ENCODE results near the gene KRTAP5-7. TPM values are rescaled to one million over a fixed set of nuclear protein-coding genes. Genes with fewer than 3 reads are reported as not detected.
"Not testable (repeated sequence)": the region's sequence is repeated elsewhere in the genome, so short reads cannot be mapped to it uniquely, and the experiment has no call there.

Gene KRTAP5-7
- total and polyA plus RNA-seq, 12 donors = 0.07 to 0.28 TPM; not detected in 10

DNA sequence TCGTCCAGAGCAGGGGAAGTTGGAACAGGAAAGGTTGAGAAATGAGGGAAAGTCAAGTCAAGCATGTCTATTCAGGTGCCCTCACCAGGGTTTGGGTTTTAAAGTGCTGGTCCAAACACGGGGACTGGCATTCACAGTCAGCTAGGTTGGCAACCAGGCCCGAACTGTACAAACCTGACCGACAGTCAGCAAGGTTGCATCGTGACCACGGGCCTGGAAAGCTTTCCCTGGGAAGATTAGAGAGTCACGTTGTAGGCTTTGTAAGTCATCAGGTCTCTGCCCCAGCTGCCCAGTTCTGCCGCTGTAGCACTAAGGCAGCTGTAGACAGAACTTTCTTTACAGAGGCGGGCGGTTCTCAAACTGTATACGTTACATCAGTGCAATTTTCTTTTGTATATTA lies 45.7 kb downstream of the KRTAP5-7 start:
- Histone ChIP-seq H3K9me3 (replicated peaks in 1 of 3) (no peaks in the 10 kb centered on the region), H3K27ac (no peak overlapping the region), H3K4me1 (replicated peaks in 1 of 2) (no peaks in the 10 kb centered on the region), H3K36me3 (replicated peaks in 1 of 2) (no peaks in the 10 kb centered on the region), H3K27me3 (no peaks in the 10 kb centered on the region), H3K4me3 (no peak overlapping the region)
- TF ChIP-seq POLR2A (IDR thresholded peaks at IDR 0.05) = no peak
- TF ChIP-seq, protein P1, sequence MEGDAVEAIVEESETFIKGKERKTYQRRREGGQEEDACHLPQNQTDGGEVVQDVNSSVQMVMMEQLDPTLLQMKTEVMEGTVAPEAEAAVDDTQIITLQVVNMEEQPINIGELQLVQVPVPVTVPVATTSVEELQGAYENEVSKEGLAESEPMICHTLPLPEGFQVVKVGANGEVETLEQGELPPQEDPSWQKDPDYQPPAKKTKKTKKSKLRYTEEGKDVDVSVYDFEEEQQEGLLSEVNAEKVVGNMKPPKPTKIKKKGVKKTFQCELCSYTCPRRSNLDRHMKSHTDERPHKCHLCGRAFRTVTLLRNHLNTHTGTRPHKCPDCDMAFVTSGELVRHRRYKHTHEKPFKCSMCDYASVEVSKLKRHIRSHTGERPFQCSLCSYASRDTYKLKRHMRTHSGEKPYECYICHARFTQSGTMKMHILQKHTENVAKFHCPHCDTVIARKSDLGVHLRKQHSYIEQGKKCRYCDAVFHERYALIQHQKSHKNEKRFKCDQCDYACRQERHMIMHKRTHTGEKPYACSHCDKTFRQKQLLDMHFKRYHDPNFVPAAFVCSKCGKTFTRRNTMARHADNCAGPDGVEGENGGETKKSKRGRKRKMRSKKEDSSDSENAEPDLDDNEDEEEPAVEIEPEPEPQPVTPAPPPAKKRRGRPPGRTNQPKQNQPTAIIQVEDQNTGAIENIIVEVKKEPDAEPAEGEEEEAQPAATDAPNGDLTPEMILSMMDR (IDR thresholded peaks at IDR 0.05) = no peak
- no peak for DNase-seq
- 72 to 89% (median 88%) methylated on average over 11 of the region's 11 CpGs for WGBS, 4 donors
- intact Hi-C loops (cut with DNase I) = no loop called here

DNA sequence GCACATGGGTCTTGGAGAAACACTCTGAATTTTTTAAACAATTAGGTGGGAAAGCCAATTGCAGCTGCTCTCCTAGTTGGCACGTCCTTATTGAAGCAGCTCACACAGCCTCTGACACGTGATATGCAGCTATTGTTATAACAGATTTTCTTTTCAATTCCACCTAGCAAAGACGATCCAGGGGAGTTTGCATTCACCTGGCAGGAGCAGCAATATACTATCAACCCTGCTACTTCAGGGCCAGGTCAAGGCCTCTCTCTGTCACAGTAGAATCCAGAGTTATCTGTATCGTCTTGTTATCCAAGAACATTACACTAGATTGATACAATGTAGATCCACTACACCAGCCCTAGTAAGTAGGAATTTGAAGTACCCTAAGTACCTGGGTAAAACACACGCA lies 47.4 kb downstream of the KRTAP5-7 start:
- no peak for DNase-seq
- TF ChIP-seq, protein P1 (IDR thresholded peaks at IDR 0.05) = no peak
- no peak for TF ChIP-seq POLR2A (IDR thresholded peaks at IDR 0.05)
- H3K4me3 ChIP-seq = no peak overlapping the region
- H3K27me3 ChIP-seq = no peaks in the 10 kb centered on the region
- no peaks in the 10 kb centered on the region for H3K4me1 ChIP-seq (replicated peaks in 1 of 2)
- H3K36me3 ChIP-seq (replicated peaks in 1 of 2) = no peaks in the 10 kb centered on the region
- H3K9me3 ChIP-seq (replicated peaks in 1 of 3) = no peaks in the 10 kb centered on the region
- intact Hi-C loops (cut with DNase I) = no loop called here
- WGBS, 4 donors = 65 to 75% (median 72%) methylated on average over 5 of the region's 5 CpGs
- H3K27ac ChIP-seq = no peak overlapping the region

DNA sequence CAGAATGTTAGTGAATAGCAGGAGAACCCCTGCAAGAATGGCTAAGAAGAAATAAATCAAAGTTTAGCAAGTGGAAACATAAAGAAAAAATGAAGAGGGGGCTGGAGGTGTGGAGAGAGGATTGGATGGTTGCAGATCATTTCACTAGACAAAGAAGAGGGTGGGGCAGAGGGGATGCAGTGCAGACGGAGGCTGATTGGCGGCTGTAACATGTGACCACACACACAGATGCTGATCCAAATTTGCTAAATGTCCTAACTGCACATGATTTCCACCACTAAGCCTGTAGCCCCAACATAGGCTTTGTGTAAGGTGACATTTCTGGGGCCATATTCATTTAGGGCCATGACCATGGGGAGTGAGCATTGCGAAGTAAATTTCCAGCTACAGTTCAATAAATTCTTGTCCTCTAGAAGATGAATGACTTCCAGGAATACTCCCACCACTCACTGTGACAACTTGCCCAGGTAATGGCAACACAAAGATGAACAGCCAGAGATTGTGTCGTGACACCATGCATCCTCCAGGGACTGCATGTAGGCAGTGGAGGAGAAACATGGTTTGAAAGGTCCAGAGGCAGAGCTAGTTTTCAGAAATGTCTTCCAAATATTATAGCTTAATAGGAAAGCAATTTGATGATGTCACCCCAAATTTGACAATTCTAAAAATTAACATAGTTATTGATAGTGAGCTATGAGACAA lies 48.8 kb downstream of the KRTAP5-7 start:
- Histone ChIP-seq H3K4me1 (replicated peaks in 1 of 2) (no peaks in the 10 kb centered on the region), H3K27me3 (no peaks in the 10 kb centered on the region), H3K9me3 (replicated peaks in 1 of 3) (no peaks in the 10 kb centered on the region), H3K36me3 (replicated peaks in 1 of 2) (no peaks in the 10 kb centered on the region), H3K27ac (no peak overlapping the region), H3K4me3 (no peak overlapping the region)
- DNase-seq = no peak
- no peak for TF ChIP-seq POLR2A (IDR thresholded peaks at IDR 0.05)
- TF ChIP-seq, protein P1 (IDR thresholded peaks at IDR 0.05) = no peak
- intact Hi-C loops (cut with DNase I) = no loop called here
- 64 to 86% (median 76%) methylated on average over 4 of the region's 4 CpGs for WGBS, 4 donors

DNA sequence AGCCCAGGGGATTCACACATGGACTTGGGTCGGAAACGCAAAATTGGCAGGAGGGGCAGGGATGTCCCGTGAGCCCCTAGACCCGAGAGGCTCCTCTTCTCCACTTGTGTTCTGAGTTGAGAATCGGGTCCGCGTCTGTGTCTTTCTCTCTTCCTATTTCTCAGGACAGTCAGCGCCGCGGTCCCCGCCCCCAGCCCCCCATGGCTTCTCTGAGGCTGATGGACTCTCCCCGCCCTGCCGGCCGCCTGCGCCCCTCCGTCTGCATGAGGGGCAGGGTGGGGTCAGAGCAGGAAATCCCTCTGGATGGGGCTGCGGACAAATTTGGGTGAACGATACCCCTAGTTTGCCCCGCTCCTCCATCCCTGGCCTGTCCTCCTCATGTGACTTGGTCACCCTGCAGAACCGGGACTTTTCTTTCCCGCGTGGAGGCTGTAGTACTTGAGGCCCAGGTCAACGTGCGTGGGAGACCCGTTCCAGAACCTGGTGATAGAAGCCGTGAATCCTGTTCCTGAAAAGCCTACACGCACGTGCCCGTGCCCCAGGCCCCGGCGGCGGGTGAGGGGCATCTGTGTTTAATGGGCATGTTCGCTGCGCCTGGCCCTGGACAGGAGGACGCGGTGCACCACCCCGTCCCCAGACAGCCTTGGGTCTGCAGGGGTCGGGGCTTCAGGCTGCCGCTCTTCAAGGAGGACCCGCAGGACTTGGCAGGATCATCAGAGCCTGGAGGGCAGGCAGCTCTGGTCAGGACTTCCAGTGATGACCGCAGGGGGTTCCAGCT lies 49.8 kb downstream of the KRTAP5-7 start:
- DNase-seq; H3K27me3 ChIP-seq; H3K9me3 ChIP-seq (replicated peaks in 1 of 3); intact Hi-C loops (cut with DNase I); H3K27ac ChIP-seq; H3K4me3 ChIP-seq; H3K36me3 ChIP-seq (replicated peaks in 1 of 2); H3K4me1 ChIP-seq (replicated peaks in 1 of 2): not testable (repeated sequence)
- WGBS, 4 donors = 86 to 93% (median 89%) methylated on average over 16 to 38 of the region's 41 CpGs

Measured in adrenal gland (tissue), 12 donors.